H9 (cell line): Measurements from ENCODE around the gene ISG20L2. TPM values are rescaled to one million over a fixed set of nuclear protein-coding genes. Genes with fewer than 3 reads are reported as not detected.

ENCODE experiments used
- DNase-seq: peaks from one replicate; pipeline ENCODE4 v3.0.0-alpha.2; 2017
- H2AFZ ChIP-seq: one replicate; pipeline ENCODE4 v1.6.1; 2013; ENCODE audit warnings: mild to moderate bottlenecking, low read length, control low read depth, moderate library complexity
- H2AK5ac ChIP-seq: 2 replicates; pipeline ENCODE4 v1.6.1; 2013; ENCODE audit warnings: low read length, control low read depth, mixed read lengths; ENCODE audit not compliant: insufficient read length
- H2BK120ac ChIP-seq: one replicate; pipeline ENCODE4 v1.6.1; 2013; ENCODE audit warnings: low read depth, mild to moderate bottlenecking, low read length, control low read depth, inconsistent platforms; ENCODE audit not compliant: poor library complexity, severe bottlenecking
- H2BK12ac ChIP-seq: 2 replicates; pipeline ENCODE4 v1.6.1; 2013; ENCODE audit warnings: low read length, control low read depth, mixed read lengths, low read depth; ENCODE audit not compliant: insufficient read length
- H2BK15ac ChIP-seq: 2 replicates; pipeline ENCODE4 v1.6.1; 2013; ENCODE audit warnings: low read depth, low read length, control low read depth
- H2BK20ac ChIP-seq: one replicate; pipeline ENCODE4 v1.6.1; 2013; ENCODE audit warnings: low read depth, mild to moderate bottlenecking, low read length, control low read depth, inconsistent platforms; ENCODE audit not compliant: poor library complexity, severe bottlenecking
- H2BK5ac ChIP-seq: 2 replicates; pipeline ENCODE4 v1.6.1; 2013; ENCODE audit warnings: low read length, control low read depth, mixed read lengths; ENCODE audit not compliant: insufficient read length
- H3K14ac ChIP-seq: 2 replicates; pipeline ENCODE4 v1.6.1; 2013; ENCODE audit warnings: low read length, control low read depth; ENCODE audit not compliant: insufficient read depth
- H3K18ac ChIP-seq: 2 replicates; pipeline ENCODE4 v1.6.1; 2013; ENCODE audit warnings: low read depth, mild to moderate bottlenecking, mixed read lengths, low read length, control low read depth; ENCODE audit not compliant: insufficient read length
- H3K23ac ChIP-seq: 2 replicates; pipeline ENCODE4 v1.6.1; 2013; ENCODE audit warnings: low read length, control low read depth, mixed read lengths, low read depth; ENCODE audit not compliant: insufficient read length
- H3K23me2 ChIP-seq: 2 replicates; pipeline ENCODE4 v1.6.1; 2013; ENCODE audit warnings: low read depth, mild to moderate bottlenecking, mixed read lengths, low read length, control low read depth; ENCODE audit not compliant: insufficient read length, poor library complexity, severe bottlenecking
- H3K27ac ChIP-seq: 2 replicates; pipeline ENCODE4 v1.5.1; 2013; ENCODE audit warnings: low read length, control low read depth, mixed read lengths, low read depth; ENCODE audit not compliant: insufficient read length
- H3K27me3 ChIP-seq: 2 replicates; pipeline ENCODE4 v1.6.1; 2013; ENCODE audit warnings: low read length, control low read depth, inconsistent platforms; ENCODE audit not compliant: insufficient read depth
- H3K4ac ChIP-seq: 2 replicates; pipeline ENCODE4 v1.6.1; 2013; ENCODE audit warnings: low read depth, mild to moderate bottlenecking, control low read depth, inconsistent platforms, low read length, moderate library complexity
- H3K4me1 ChIP-seq: 2 replicates; pipeline ENCODE4 v1.6.1; 2013; ENCODE audit warnings: low read length, control low read depth, inconsistent platforms; ENCODE audit not compliant: insufficient read depth
- H3K4me2 ChIP-seq: 2 replicates; pipeline ENCODE4 v1.6.1; 2013; ENCODE audit warnings: low read length, control low read depth, mixed read lengths; ENCODE audit not compliant: insufficient read length, insufficient read depth
- H3K56ac ChIP-seq: 2 replicates; pipeline ENCODE4 v1.6.1; 2013; ENCODE audit warnings: low read depth, mild to moderate bottlenecking, mixed read lengths, low read length, control low read depth; ENCODE audit not compliant: insufficient read length
- H3K79me1 ChIP-seq: 2 replicates; pipeline ENCODE4 v1.6.1; 2013; ENCODE audit warnings: low read depth, mild to moderate bottlenecking, moderate library complexity, low read length, control low read depth, inconsistent platforms; ENCODE audit not compliant: insufficient read depth, poor library complexity, severe bottlenecking
- H3K79me2 ChIP-seq: 2 replicates; pipeline ENCODE4 v1.6.1; 2013; ENCODE audit warnings: low read length, control low read depth, inconsistent platforms; ENCODE audit not compliant: insufficient read depth
- H3K9ac ChIP-seq: 2 replicates; pipeline ENCODE4 v1.6.1; 2013; ENCODE audit warnings: low read length, control low read depth, mixed read lengths; ENCODE audit not compliant: insufficient read length; ENCODE audit errors: extremely low read depth
- H3K9me3 ChIP-seq: one replicate; pipeline ENCODE4 v1.6.1; 2013; ENCODE audit warnings: low read depth, low read length, inconsistent platforms; ENCODE audit not compliant: control insufficient read depth
- H3T11ph ChIP-seq: one replicate; pipeline ENCODE4 v1.6.1; 2013; ENCODE audit warnings: mild to moderate bottlenecking, low read length, control low read depth, inconsistent platforms
- H4K20me1 ChIP-seq: one replicate; pipeline ENCODE4 v1.6.1; 2013; ENCODE audit not compliant: control insufficient read depth, insufficient read length, insufficient read depth
- H4K5ac ChIP-seq: 2 replicates; pipeline ENCODE4 v1.6.1; 2013; ENCODE audit warnings: low read depth, mild to moderate bottlenecking, mixed read lengths, low read length, control low read depth; ENCODE audit not compliant: insufficient read length
- H4K8ac ChIP-seq: replicated peaks from 2 replicates; pipeline ENCODE4 v1.6.1; 2013; ENCODE audit warnings: low read length, control low read depth, mixed read lengths, low read depth; ENCODE audit not compliant: insufficient read length
- H4K91ac ChIP-seq: 2 replicates; pipeline ENCODE4 v1.6.1; 2013; ENCODE audit warnings: low read depth, mild to moderate bottlenecking, moderate library complexity, mixed read lengths, low read length, control low read depth; ENCODE audit not compliant: insufficient read length
- H3K27ac Mint-ChIP-seq, 3 experiments: 2 replicates in 2 of 3; 3 replicates in 1 of 3; pipeline ENCODE4 v1.8.0; 2020 to 2021; ENCODE audit warnings: mixed read lengths in 3 of 3, mild to moderate bottlenecking in 1 of 3, moderate library complexity in 1 of 3
- H3K27me3 Mint-ChIP-seq: 2 replicates; pipeline ENCODE4 v1.8.0; 2021; ENCODE audit warnings: low read depth, mild to moderate bottlenecking, moderate library complexity, mixed read lengths
- H3K36me3 Mint-ChIP-seq, 3 experiments: 2 replicates in 2 of 3; 3 replicates in 1 of 3; pipeline ENCODE4 v1.8.0; 2020 to 2021; ENCODE audit warnings: low read depth in 3 of 3, mixed read lengths in 3 of 3; ENCODE audit not compliant: insufficient read depth in 1 of 3
- H3K4me1 Mint-ChIP-seq, 2 experiments: 2 replicates each; pipeline ENCODE4 v1.8.0; 2020; ENCODE audit warnings: mixed read lengths in 2 of 2
- H3K4me3 Mint-ChIP-seq, 2 experiments: 2 replicates in 1 of 2; 3 replicates in 1 of 2; pipeline ENCODE4 v1.8.0; 2020 to 2021; ENCODE audit warnings: mild to moderate bottlenecking in 2 of 2, mixed read lengths in 2 of 2, moderate library complexity in 1 of 2
- H3K9me3 Mint-ChIP-seq, 2 experiments: 2 replicates in 1 of 2; 3 replicates in 1 of 2; pipeline ENCODE4 v1.8.0; 2020; ENCODE audit warnings: mild to moderate bottlenecking in 2 of 2, mixed read lengths in 2 of 2, moderate library complexity in 1 of 2
- CTCF ChIP-seq: fragments of 200-600 bp; sonication (generic); conservative IDR thresholded peaks from 3 replicates; pipeline ENCODE4 v1.8.0; 2021; ENCODE audit warnings: antibody characterized with exemption, mild to moderate bottlenecking
- WGBS: extraction: QIAGEN DNeasy Blood & Tissue Kit; methylation state at CpG from one replicate; pipeline ENCODE4 v1.1.7; 2013; ENCODE audit warnings: missing lambda C conversion rate, low lambda C conversion rate, mixed read lengths; ENCODE audit not compliant: insufficient read length; ENCODE audit errors: extremely low coverage; 5-methylcytosine and 5-hydroxymethylcytosine counted together
- total RNA-seq: library from RNA; stranded (reverse); gene quantifications from 2 replicates; pipeline ENCODE4 v1.2.1, GENCODE V29; 2021

Gene ISG20L2
- total RNA-seq, 1 experiment from 2014 or later, result 57.6 TPM

GRCh38 chr1:156707417-156708217 is 20.9 kb downstream of the ISG20L2 start:
- Histone ChIP-seq H4K20me1 (no peaks in the 10 kb centered on the region), H3K23me2 (peaks cover 39% of the 10 kb centered on the region), H3T11ph (no peak overlapping the region), H3K14ac (peak overlapping the region; percentile 45; the same call in 1 of the 2 replicates), H4K8ac (no peak overlapping the region), H3K23ac (no peak overlapping the region), H2AK5ac (no peak overlapping the region), H3K27ac (no peak overlapping the region), H3K56ac (no peak overlapping the region), H2BK12ac (peak overlapping the region; percentile 25), H2BK120ac (no peak overlapping the region), H4K5ac (no peak overlapping the region), H3K4me2 (peak overlapping the region; percentile 83), H3K9me3 (no peaks in the 10 kb centered on the region), H3K79me1 (no peaks in the 10 kb centered on the region), H3K27me3 (peaks cover 3% of the 10 kb centered on the region; the same call in 1 of the 2 replicates), H3K9ac (no peak overlapping the region), H3K4ac (no peak overlapping the region), H2BK15ac (no peak overlapping the region), H2AFZ (no peak overlapping the region), H3K18ac (peak overlapping the region; percentile 56), H3K4me1 (peaks cover 17% of the 10 kb centered on the region; the same call in 1 of the 2 replicates), H2BK5ac (no peak overlapping the region), H4K91ac (no peak overlapping the region), H3K79me2 (no peaks in the 10 kb centered on the region), H2BK20ac (no peak overlapping the region)
- peak; percentile 74 for DNase-seq
- H3K4me3 Mint-ChIP-seq, result peak overlapping the region; percentile 74 to 91
- peaks cover 77 to 80% of the 10 kb centered on the region in 2 experiments for H3K4me1 Mint-ChIP-seq
- no peaks in the 10 kb centered on the region; a peak in 1 of 5 replicates for H3K9me3 Mint-ChIP-seq
- peak overlapping the region; percentile 94 to 99 (median 97) for H3K27ac Mint-ChIP-seq
- H3K36me3 Mint-ChIP-seq, result peaks cover 2 to 7% (median 5%) of the 10 kb centered on the region in 3 experiments; a peak in 6 of 7 replicates
- WGBS, result no CpG with 5 or more reads among the region's 8 CpGs
- no peak for TF ChIP-seq CTCF
- H3K27me3 Mint-ChIP-seq, result peaks cover 29% of the 10 kb centered on the region
